Caco-2 (cell line): Measurements from ENCODE around the gene XKR7. TPM values are rescaled to one million over a fixed set of nuclear protein-coding genes. Genes with fewer than 3 reads are reported as not detected.

Experiments used
- BruUV-seq: library from RNA; stranded (reverse); fragments of 400-500 nt; replicated peaks from 2 replicates; lab custom pipeline; 2021; lab: Mats Ljungman, UMichigan
- CTCF ChIA-PET: fragments of 300-600 bp; sonication (Branson Sonifier 250); formaldehyde crosslinking; loops from one replicate; lab custom pipeline; 2022; ENCODE audit warnings: antibody characterized with exemption; lab: Charles Lee
- POLR2A ChIA-PET: fragments of 300-600 bp; sonication (Branson Sonifier 250); formaldehyde crosslinking; loops from one replicate; lab custom pipeline; 2022; ENCODE audit warnings: antibody characterized with exemption; lab: Charles Lee
- DNase-seq, 2 experiments: peaks; one replicate each; pipeline versions ENCODE4 v3.0.0 to v3.0.0-alpha.2; 2020 to 2022
- H3K27me3 ChIP-seq: replicated peaks from 2 replicates; pipeline ENCODE4 v1.6.0; 2011; ENCODE audit warnings: low read length; ENCODE audit not compliant: control insufficient read depth, insufficient read depth
- H3K36me3 ChIP-seq: 2 replicates; pipeline ENCODE4 v1.5.1; 2011; ENCODE audit warnings: low read length; ENCODE audit not compliant: control insufficient read depth, insufficient read depth
- H3K4me1 ChIP-seq: fragments of 250-450 bp; sonication (Bioruptor Pico); 2 replicates; pipeline ENCODE4 v1.5.1; 2020; ENCODE audit warnings: mild to moderate bottlenecking
- H3K4me3 ChIP-seq: 2 replicates; pipeline ENCODE4 v1.5.1; 2011; ENCODE audit warnings: low read depth, mild to moderate bottlenecking, control low read depth, low read length
- H3K9me3 ChIP-seq: fragments of 250-450 bp; sonication (Bioruptor Pico); 2 replicates; pipeline ENCODE4 v1.5.1; 2020; ENCODE audit warnings: mild to moderate bottlenecking, moderate library complexity
- H3K27ac Mint-ChIP-seq: one replicate; pipeline ENCODE4 v1.8.0; 2022; ENCODE audit warnings: mixed read lengths; ENCODE audit not compliant: unreplicated experiment
- H3K27me3 Mint-ChIP-seq: one replicate; pipeline ENCODE4 v1.8.0; 2022; ENCODE audit warnings: mixed read lengths; ENCODE audit not compliant: insufficient read depth, unreplicated experiment
- H3K36me3 Mint-ChIP-seq: one replicate; pipeline ENCODE4 v1.8.0; 2022; ENCODE audit warnings: mild to moderate bottlenecking, mixed read lengths; ENCODE audit not compliant: insufficient read depth, unreplicated experiment
- H3K4me1 Mint-ChIP-seq: one replicate; pipeline ENCODE4 v1.8.0; 2022; ENCODE audit warnings: low read depth, mixed read lengths; ENCODE audit not compliant: unreplicated experiment
- H3K4me3 Mint-ChIP-seq: one replicate; pipeline ENCODE4 v1.8.0; 2022; ENCODE audit warnings: mild to moderate bottlenecking, moderate library complexity, mixed read lengths; ENCODE audit not compliant: unreplicated experiment
- H3K9me3 Mint-ChIP-seq: one replicate; pipeline ENCODE4 v1.8.0; 2022; ENCODE audit warnings: mixed read lengths; ENCODE audit not compliant: unreplicated experiment
- CTCF ChIP-seq, 2 experiments: fragments of 200-600 bp in 1 of 2; IDR thresholded peaks; 1 replicate in 1 of 2; 2 replicates in 1 of 2; pipeline versions ENCODE4 v1.5.1 to v1.8.0; 2011 to 2022; ENCODE audit warnings: antibody characterized with exemption in 1 of 2, control low read depth in 1 of 2, inconsistent platforms in 1 of 2, low read depth in 1 of 2, low read length in 1 of 2, mild to moderate bottlenecking in 1 of 2, moderate library complexity in 1 of 2; ENCODE audit not compliant: insufficient read depth in 1 of 2, severe bottlenecking in 1 of 2, unreplicated experiment in 1 of 2
- intact Hi-C: fragments of 100-400 bp; cut with micrococcal nuclease; formaldehyde crosslinking; loops from one replicate; pipeline ENCODE4 v1.10.0; 2022; ENCODE audit not compliant: unreplicated experiment
- total RNA-seq: library from RNA; stranded (reverse); gene quantifications from 2 replicates; pipeline ENCODE4 v1.2.3, GENCODE V29; 2022

XKR7 gene
- total RNA-seq, 1 experiment from 2014 or later, result not detected

GRCh38 chr20:31974296-31974695, 6.3 kb downstream of the XKR7 start:
- ChIA-PET CTCF (no interaction called here), POLR2A (no interaction called here)
- H3K4me1 ChIP-seq, result 0 out of 2 replicates have a peak, but pooled peaks cover 7% of the 10 kb centered on the region

DNA sequence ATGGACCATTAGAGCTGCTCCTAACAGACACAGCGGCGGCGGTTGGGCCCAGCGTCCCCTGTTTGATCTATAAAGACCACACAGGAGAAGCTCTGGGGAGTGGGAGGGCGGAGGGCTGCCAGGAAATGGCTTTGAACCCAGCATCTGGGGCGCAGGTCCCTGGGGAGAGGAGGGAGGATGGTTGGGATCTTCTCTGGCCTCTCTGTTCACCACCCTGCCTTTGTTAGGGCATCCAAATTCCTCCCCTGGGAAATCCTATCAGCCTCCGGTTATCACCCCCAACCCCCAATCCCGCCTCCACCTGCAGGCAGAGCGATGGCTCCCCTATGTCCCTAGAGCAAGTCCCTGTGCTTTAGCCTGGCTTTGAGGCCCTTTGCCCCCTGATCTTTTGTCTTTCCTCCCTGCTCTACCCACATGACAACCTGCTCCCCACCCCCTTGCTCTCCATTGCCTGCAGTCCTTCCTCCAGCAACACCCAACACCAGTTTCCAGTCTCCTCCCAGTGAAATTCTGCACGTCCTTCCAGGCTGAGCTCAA, 7.1 kb downstream of the XKR7 start:
- POLR2A ChIA-PET, result no interaction called here
- Histone ChIP-seq H3K4me3 (no peak overlapping the region), H3K9me3 (no peaks in the 10 kb centered on the region), H3K4me1 (0 out of 2 replicates have a peak, but pooled peaks cover 7% of the 10 kb centered on the region), H3K36me3 (no peaks in the 10 kb centered on the region), H3K27me3 (0 out of 2 replicates have a peak, but pooled peaks cover 1% of the 10 kb centered on the region)
- no peak overlapping the region for H3K4me3 Mint-ChIP-seq
- no peaks in the 10 kb centered on the region for H3K9me3 Mint-ChIP-seq
- CTCF ChIA-PET, result interaction anchor here (0.8 kb wide), 1 partner anchor 23 kb away, joined by 4 read pairs; the partner anchor contains the start of gene PDRG1
- H3K36me3 Mint-ChIP-seq, result no peaks in the 10 kb centered on the region
- no peak for DNase-seq
- H3K27ac Mint-ChIP-seq, result no peak overlapping the region
- TF ChIP-seq CTCF (IDR thresholded peaks at IDR 0.05; ENCODE audit: insufficient read depth in 1 of 2, low read depth in 1 of 2, low read length in 1 of 2, severe bottlenecking in 1 of 2, unreplicated experiment in 1 of 2), result no peak
- no peaks in the 10 kb centered on the region for H3K4me1 Mint-ChIP-seq
- peaks cover 39% of the 10 kb centered on the region for H3K27me3 Mint-ChIP-seq
- no TSS peak for BruUV-seq
- intact Hi-C loops, result loop anchor here (5.0 kb wide), 1 partner anchor 117 kb away; no protein-coding TSS in a partner anchor

More at GRCh38 chr20:31974296-31974695, 6.3 kb downstream of the XKR7 start:
- Mint-ChIP-seq H3K4me1 (no peaks in the 10 kb centered on the region), H3K27ac (no peak overlapping the region), H3K9me3 (no peaks in the 10 kb centered on the region), H3K27me3 (peaks cover 34% of the 10 kb centered on the region), H3K4me3 (no peak overlapping the region), H3K36me3 (no peaks in the 10 kb centered on the region)
- no peak for DNase-seq
- no peak overlapping the region for H3K4me3 ChIP-seq
- TF ChIP-seq CTCF (IDR thresholded peaks at IDR 0.05; ENCODE audit: insufficient read depth in 1 of 2, low read depth in 1 of 2, low read length in 1 of 2, severe bottlenecking in 1 of 2, unreplicated experiment in 1 of 2), result no peak
- no peaks in the 10 kb centered on the region for H3K9me3 ChIP-seq
- H3K27me3 ChIP-seq, result no peaks in the 10 kb centered on the region
- no TSS peak for BruUV-seq
- H3K36me3 ChIP-seq, result no peaks in the 10 kb centered on the region
- intact Hi-C loops, result no loop called here

DNA sequence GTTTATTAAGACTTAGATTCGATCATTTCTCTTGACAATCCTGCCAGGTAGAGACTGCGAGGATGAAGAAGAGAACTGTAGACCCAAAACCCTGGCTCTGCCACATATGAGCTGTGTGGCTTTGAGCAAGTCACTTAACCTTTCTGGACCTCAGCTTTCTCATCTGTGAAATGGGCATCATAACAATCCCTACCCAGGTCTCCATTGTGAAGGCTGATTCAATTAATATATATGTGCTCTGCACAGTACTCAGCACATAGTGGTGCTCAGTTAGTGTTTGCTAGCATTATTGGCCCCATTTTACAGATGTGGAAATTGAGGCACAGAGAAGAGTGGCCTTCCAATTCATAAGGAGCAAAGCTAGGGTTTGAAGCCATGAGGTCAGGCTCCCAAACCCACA, 7.9 kb downstream of the XKR7 start:
- H3K4me1 ChIP-seq, result 0 out of 2 replicates have a peak, but pooled peaks cover 7% of the 10 kb centered on the region
- DNase-seq, result no peak
- Mint-ChIP-seq H3K4me3 (no peak overlapping the region), H3K27ac (no peak overlapping the region), H3K27me3 (peaks cover 34% of the 10 kb centered on the region), H3K36me3 (no peaks in the 10 kb centered on the region), H3K4me1 (no peaks in the 10 kb centered on the region), H3K9me3 (no peaks in the 10 kb centered on the region)
- no peak for TF ChIP-seq CTCF (IDR thresholded peaks at IDR 0.05; ENCODE audit: insufficient read depth in 1 of 2, low read depth in 1 of 2, low read length in 1 of 2, severe bottlenecking in 1 of 2, unreplicated experiment in 1 of 2)
- 0 out of 2 replicates have a peak, but pooled peaks cover 1% of the 10 kb centered on the region for H3K27me3 ChIP-seq
- H3K9me3 ChIP-seq, result no peaks in the 10 kb centered on the region
- no peak overlapping the region for H3K4me3 ChIP-seq
- ChIA-PET CTCF (interaction anchor here (0.8 kb wide), 1 partner anchor 24 kb away, joined by 4 read pairs; the partner anchor contains the start of gene PDRG1), POLR2A (no interaction called here)
- H3K36me3 ChIP-seq, result no peaks in the 10 kb centered on the region
- intact Hi-C loops, result loop anchor here (5.0 kb wide), 1 partner anchor 116 kb away; no protein-coding TSS in a partner anchor
- no TSS peak for BruUV-seq
